Caco-2 (cell line): Measurements from ENCODE around the gene CA6. TPM values are rescaled to one million over a fixed set of nuclear protein-coding genes. Genes with fewer than 3 reads are reported as not detected.
"Not testable (repeated sequence)": the region's sequence is repeated elsewhere in the genome, so short reads cannot be mapped to it uniquely, and the experiment has no call there.

Experiments used
- BruUV-seq: library from RNA; stranded (reverse); fragments of 400-500 nt; replicated peaks from 2 replicates; lab custom pipeline; 2021; lab: Mats Ljungman, UMichigan
- CTCF ChIA-PET: fragments of 300-600 bp; sonication (Branson Sonifier 250); formaldehyde crosslinking; loops from one replicate; lab custom pipeline; 2022; ENCODE audit warnings: antibody characterized with exemption; lab: Charles Lee
- POLR2A ChIA-PET: fragments of 300-600 bp; sonication (Branson Sonifier 250); formaldehyde crosslinking; loops from one replicate; lab custom pipeline; 2022; ENCODE audit warnings: antibody characterized with exemption; lab: Charles Lee
- DNase-seq, 2 experiments: peaks; one replicate each; pipeline versions ENCODE4 v3.0.0 to v3.0.0-alpha.2; 2020 to 2022
- H3K27me3 ChIP-seq: replicated peaks from 2 replicates; pipeline ENCODE4 v1.6.0; 2011; ENCODE audit warnings: low read length; ENCODE audit not compliant: control insufficient read depth, insufficient read depth
- H3K36me3 ChIP-seq: 2 replicates; pipeline ENCODE4 v1.5.1; 2011; ENCODE audit warnings: low read length; ENCODE audit not compliant: control insufficient read depth, insufficient read depth
- H3K4me1 ChIP-seq: fragments of 250-450 bp; sonication (Bioruptor Pico); 2 replicates; pipeline ENCODE4 v1.5.1; 2020; ENCODE audit warnings: mild to moderate bottlenecking
- H3K4me3 ChIP-seq: 2 replicates; pipeline ENCODE4 v1.5.1; 2011; ENCODE audit warnings: low read depth, mild to moderate bottlenecking, control low read depth, low read length
- H3K9me3 ChIP-seq: fragments of 250-450 bp; sonication (Bioruptor Pico); 2 replicates; pipeline ENCODE4 v1.5.1; 2020; ENCODE audit warnings: mild to moderate bottlenecking, moderate library complexity
- H3K27ac Mint-ChIP-seq: one replicate; pipeline ENCODE4 v1.8.0; 2022; ENCODE audit warnings: mixed read lengths; ENCODE audit not compliant: unreplicated experiment
- H3K27me3 Mint-ChIP-seq: one replicate; pipeline ENCODE4 v1.8.0; 2022; ENCODE audit warnings: mixed read lengths; ENCODE audit not compliant: insufficient read depth, unreplicated experiment
- H3K36me3 Mint-ChIP-seq: one replicate; pipeline ENCODE4 v1.8.0; 2022; ENCODE audit warnings: mild to moderate bottlenecking, mixed read lengths; ENCODE audit not compliant: insufficient read depth, unreplicated experiment
- H3K4me1 Mint-ChIP-seq: one replicate; pipeline ENCODE4 v1.8.0; 2022; ENCODE audit warnings: low read depth, mixed read lengths; ENCODE audit not compliant: unreplicated experiment
- H3K4me3 Mint-ChIP-seq: one replicate; pipeline ENCODE4 v1.8.0; 2022; ENCODE audit warnings: mild to moderate bottlenecking, moderate library complexity, mixed read lengths; ENCODE audit not compliant: unreplicated experiment
- H3K9me3 Mint-ChIP-seq: one replicate; pipeline ENCODE4 v1.8.0; 2022; ENCODE audit warnings: mixed read lengths; ENCODE audit not compliant: unreplicated experiment
- CTCF ChIP-seq, 2 experiments: fragments of 200-600 bp in 1 of 2; IDR thresholded peaks; 1 replicate in 1 of 2; 2 replicates in 1 of 2; pipeline versions ENCODE4 v1.5.1 to v1.8.0; 2011 to 2022; ENCODE audit warnings: antibody characterized with exemption in 1 of 2, control low read depth in 1 of 2, inconsistent platforms in 1 of 2, low read depth in 1 of 2, low read length in 1 of 2, mild to moderate bottlenecking in 1 of 2, moderate library complexity in 1 of 2; ENCODE audit not compliant: insufficient read depth in 1 of 2, severe bottlenecking in 1 of 2, unreplicated experiment in 1 of 2
- intact Hi-C: fragments of 100-400 bp; cut with micrococcal nuclease; formaldehyde crosslinking; loops from one replicate; pipeline ENCODE4 v1.10.0; 2022; ENCODE audit not compliant: unreplicated experiment
- total RNA-seq: library from RNA; stranded (reverse); gene quantifications from 2 replicates; pipeline ENCODE4 v1.2.3, GENCODE V29; 2022

Gene CA6
- total RNA-seq, 1 experiment from 2014 or later, result not detected

- no peak for TF ChIP-seq CTCF (IDR thresholded peaks at IDR 0.05; ENCODE audit: insufficient read depth in 1 of 2, low read depth in 1 of 2, low read length in 1 of 2, severe bottlenecking in 1 of 2, unreplicated experiment in 1 of 2)
- Mint-ChIP-seq H3K9me3 (no peaks in the 10 kb centered on the region), H3K4me1 (no peaks in the 10 kb centered on the region), H3K27ac (no peak overlapping the region), H3K4me3 (no peak overlapping the region), H3K36me3 (no peaks in the 10 kb centered on the region), H3K27me3 (no peaks in the 10 kb centered on the region)
- Histone ChIP-seq H3K27me3 (no peaks in the 10 kb centered on the region), H3K4me3 (no peak overlapping the region), H3K36me3 (no peaks in the 10 kb centered on the region), H3K4me1 (0 out of 2 replicates have a peak, but pooled peaks cover 7% of the 10 kb centered on the region), H3K9me3 (peaks cover 5% of the 10 kb centered on the region; the same call in 1 of the 2 replicates)
- intact Hi-C loops, result loop anchor here (5.0 kb wide), 1 partner anchor 72 kb away; no protein-coding TSS in a partner anchor
- BruUV-seq, result no TSS peak
- ChIA-PET CTCF (interaction anchor here (1.3 kb wide), 1 partner anchor 74 kb away, joined by 4 read pairs; no protein-coding TSS in a partner anchor), POLR2A (no interaction called here)
- DNase-seq, result no peak
These were observed 30.2 kb upstream of the CA6 start for GRCh38 chr1:8915446-8915845.

- BruUV-seq, H3K27me3 Mint-ChIP-seq, H3K9me3 ChIP-seq, DNase-seq, H3K4me1 ChIP-seq, H3K4me1 Mint-ChIP-seq, H3K4me3 ChIP-seq, H3K36me3 ChIP-seq, H3K4me3 Mint-ChIP-seq, H3K9me3 Mint-ChIP-seq, POLR2A ChIA-PET, H3K27ac Mint-ChIP-seq, H3K36me3 Mint-ChIP-seq, H3K27me3 ChIP-seq: not testable (repeated sequence)
- CTCF ChIA-PET, result interaction anchor here (0.8 to 1.9 kb wide), 4 partner anchors 38 to 193 kb away, joined by 3 to 16 read pairs (median 8); no protein-coding TSS in a partner anchor
- intact Hi-C loops, result loop anchor here (5.0 kb wide), 1 partner anchor 70 kb away; no protein-coding TSS in a partner anchor
These were observed 28.1 kb upstream of the CA6 start for GRCh38 chr1:8917536-8917935.

GRCh38 chr1:8922962-8923361 lies 22.7 kb upstream of the CA6 start:
- no TSS peak for BruUV-seq
- Mint-ChIP-seq H3K27ac (no peak overlapping the region), H3K4me1 (no peaks in the 10 kb centered on the region), H3K9me3 (no peaks in the 10 kb centered on the region), H3K4me3 (no peak overlapping the region), H3K36me3 (no peaks in the 10 kb centered on the region), H3K27me3 (no peaks in the 10 kb centered on the region)
- DNase-seq, result no peak
- Histone ChIP-seq H3K4me3 (no peak overlapping the region), H3K27me3 (no peaks in the 10 kb centered on the region), H3K36me3 (no peaks in the 10 kb centered on the region), H3K4me1 (no peaks in the 10 kb centered on the region), H3K9me3 (no peaks in the 10 kb centered on the region)
- TF ChIP-seq CTCF (IDR thresholded peaks at IDR 0.05; ENCODE audit: insufficient read depth in 1 of 2, low read depth in 1 of 2, low read length in 1 of 2, severe bottlenecking in 1 of 2, unreplicated experiment in 1 of 2), result no peak
- CTCF ChIA-PET, result interaction anchor here (0.6 kb wide), 1 partner anchor 474 kb away, joined by 3 read pairs; no protein-coding TSS in a partner anchor
- POLR2A ChIA-PET, result no interaction called here
- intact Hi-C loops, result no loop called here
